GM21360 (cell line): ENCODE results near the gene ITPA.
A peak's percentile ranks its signal among the peaks of the same experiment; 100 is the strongest.
"Not testable (repeated sequence)": the region's sequence is repeated elsewhere in the genome, so short reads cannot be mapped to it uniquely, and the experiment has no call there.

Source experiments
- ATAC-seq: cut with Tn5 transposase; IDR thresholded peaks from one replicate; pipeline ENCODE4 v1.9.1; 2021; ENCODE audit warnings: mild to moderate bottlenecking, moderate library complexity; ENCODE audit not compliant: unreplicated experiment

ITPA gene

GRCh38 chr20:3195590-3196237 lies 13.6 kb upstream of the ITPA start:
- ATAC-seq: no peak

- ATAC-seq: no peak
These were observed 10.1 kb upstream of the ITPA start for GRCh38 chr20:3199206-3199605.

- no peak for ATAC-seq
These were observed 9.1 kb upstream of the ITPA start for GRCh38 chr20:3199976-3200755.

- no peak for ATAC-seq
These were observed 6.4 kb upstream of the ITPA start for GRCh38 chr20:3202965-3203314.

GRCh38 chr20:3203315-3204123 lies 5.8 kb upstream of the ITPA start:
- peak; percentile 9 for ATAC-seq

- ATAC-seq: peak; percentile 72
These were observed 5.0 kb upstream of the ITPA start, which contains the start of gene DDRGK1 for GRCh38 chr20:3204124-3204794. DDRGK1 (minus strand) TSS chr20:3204682; CDS start chr20:3204627, 55 bp downstream.

GRCh38 chr20:3208786-3209256 lies 477 bp upstream of the ITPA start:
- no peak for ATAC-seq

- no peak for ATAC-seq
These were observed 634 bp downstream of the ITPA start for GRCh38 chr20:3209946-3210317.

GRCh38 chr20:3210346-3210745 lies 1.0 kb downstream of the ITPA start:
- ATAC-seq: no peak

GRCh38 chr20:3213226-3213625 lies 3.9 kb downstream of the ITPA start:
- ATAC-seq: no peak

- not testable (repeated sequence) for ATAC-seq
These were observed 6.1 kb downstream of the ITPA start for GRCh38 chr20:3215359-3215917.

- peak; percentile 67 for ATAC-seq
These were observed 9.2 kb downstream of the ITPA start for GRCh38 chr20:3218307-3218988.

- no peak for ATAC-seq
These were observed 12.3 kb downstream of the ITPA start for GRCh38 chr20:3221398-3222226.

- ATAC-seq: no peak
These were observed 13.6 kb downstream of the ITPA start for GRCh38 chr20:3222635-3223600.

GRCh38 chr20:3223651-3223993 lies 14.3 kb downstream of the ITPA start:
- no peak for ATAC-seq

GRCh38 chr20:3223994-3224680 lies 14.8 kb downstream of the ITPA start:
- no peak for ATAC-seq

GRCh38 chr20:3224681-3225421 lies 15.6 kb downstream of the ITPA start:
- ATAC-seq: no peak
